Measurements from ENCODE around the gene NT5DC1.
"Not testable (repeated sequence)": the region's sequence is repeated elsewhere in the genome, so short reads cannot be mapped to it uniquely, and the experiment has no call there.

NT5DC1 gene

DNA sequence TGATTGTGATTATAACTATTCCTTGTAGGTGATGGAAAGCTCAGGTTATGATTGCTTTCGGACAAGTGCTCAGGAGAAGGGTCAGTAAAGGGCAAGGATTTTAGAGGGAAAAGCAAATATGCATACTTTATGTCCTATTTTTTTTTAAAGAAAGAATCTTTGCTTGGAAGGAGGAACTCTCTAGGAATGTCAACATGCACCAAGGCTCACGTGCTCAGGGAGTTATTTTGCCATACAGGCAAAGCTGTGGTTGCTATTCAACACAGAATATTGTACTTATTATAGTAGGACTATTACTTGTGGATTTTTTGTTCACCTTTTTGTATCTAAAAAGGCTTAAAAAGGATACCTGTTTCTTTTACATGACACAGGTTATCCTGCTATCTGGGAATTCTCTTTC lies 182.0 kb downstream of the NT5DC1 start:
- H3K4me3 ChIP-seq (ENCODE audit: low read depth in 1 of 2, low read length in 2 of 2), result no peak overlapping the region

DNA sequence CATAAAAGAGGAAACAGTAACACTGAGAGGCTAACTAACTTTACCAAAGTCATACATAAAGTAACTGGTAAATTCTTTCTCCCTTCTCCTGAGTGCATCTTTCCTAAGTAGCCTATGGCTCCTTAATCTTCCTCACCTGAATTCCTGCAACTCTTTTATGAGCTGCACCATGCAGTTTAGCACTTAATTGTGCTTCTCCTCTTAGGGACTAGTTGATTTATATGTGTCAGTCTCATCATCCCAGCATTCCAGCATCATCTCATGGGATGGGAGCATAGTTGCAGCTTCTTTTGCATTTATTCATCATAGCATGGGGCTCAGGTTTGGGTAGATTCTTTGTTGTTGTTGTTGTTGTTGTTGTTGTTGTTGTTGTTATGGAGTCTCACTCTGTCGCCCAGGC lies 182.5 kb downstream of the NT5DC1 start:
- H3K4me3 ChIP-seq (ENCODE audit: low read depth in 1 of 2, low read length in 2 of 2), result no peak overlapping the region
- H3K36me3 ChIP-seq (ENCODE audit: control insufficient read depth in 1 of 2, insufficient read depth in 2 of 2, low read length in 2 of 2), result peaks cover 0 to 7% of the 10 kb centered on the region in 2 donors
- no peaks in the 10 kb centered on the region for H3K9me3 ChIP-seq (ENCODE audit: control insufficient read depth in 1 of 2, low read length in 2 of 2)
- no peak overlapping the region for H3K27ac ChIP-seq (ENCODE audit: low read length)
- H3K27me3 ChIP-seq (ENCODE audit: low read depth, low read length), result no peaks in the 10 kb centered on the region
- H3K4me1 ChIP-seq (ENCODE audit: control insufficient read depth in 1 of 2, insufficient read depth in 2 of 2, low read length in 2 of 2), result peaks cover 3 to 15% of the 10 kb centered on the region in 2 donors

More for the DNA sequence above, 182.0 kb downstream of the NT5DC1 start:
- peaks cover 7 to 20% of the 10 kb centered on the region in 2 donors for H3K4me1 ChIP-seq (ENCODE audit: control insufficient read depth in 1 of 2, insufficient read depth in 2 of 2, low read length in 2 of 2)
- H3K9me3 ChIP-seq (ENCODE audit: control insufficient read depth in 1 of 2, low read length in 2 of 2), result no peaks in the 10 kb centered on the region
- H3K27me3 ChIP-seq (ENCODE audit: low read depth, low read length), result no peaks in the 10 kb centered on the region
- H3K27ac ChIP-seq (ENCODE audit: low read length), result no peak overlapping the region
- H3K36me3 ChIP-seq (ENCODE audit: control insufficient read depth in 1 of 2, insufficient read depth in 2 of 2, low read length in 2 of 2), result peaks cover 3 to 9% of the 10 kb centered on the region in 2 donors

DNA sequence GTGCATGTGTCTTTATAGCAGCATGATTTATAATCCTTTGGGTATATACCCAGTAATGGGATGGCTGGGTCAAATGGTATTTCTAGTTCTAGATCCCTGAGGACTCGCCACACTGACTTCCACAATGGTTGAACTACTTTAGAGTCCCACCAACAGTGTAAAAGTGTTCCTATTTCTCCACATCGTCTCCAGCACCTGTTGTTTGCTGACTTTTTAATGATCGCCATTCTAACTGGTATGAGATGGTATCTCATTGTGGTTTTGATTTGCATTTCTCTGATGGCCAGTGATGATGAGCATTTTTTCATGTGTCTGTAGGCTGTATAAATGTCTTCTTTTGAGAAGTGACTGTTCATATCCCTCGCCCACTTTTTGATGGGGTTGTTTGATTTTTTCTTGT lies 184.3 kb downstream of the NT5DC1 start:
- H3K9me3 ChIP-seq (ENCODE audit: control insufficient read depth in 1 of 2, low read length in 2 of 2); H3K4me1 ChIP-seq (ENCODE audit: control insufficient read depth in 1 of 2, insufficient read depth in 2 of 2, low read length in 2 of 2): not testable (repeated sequence)

DNA sequence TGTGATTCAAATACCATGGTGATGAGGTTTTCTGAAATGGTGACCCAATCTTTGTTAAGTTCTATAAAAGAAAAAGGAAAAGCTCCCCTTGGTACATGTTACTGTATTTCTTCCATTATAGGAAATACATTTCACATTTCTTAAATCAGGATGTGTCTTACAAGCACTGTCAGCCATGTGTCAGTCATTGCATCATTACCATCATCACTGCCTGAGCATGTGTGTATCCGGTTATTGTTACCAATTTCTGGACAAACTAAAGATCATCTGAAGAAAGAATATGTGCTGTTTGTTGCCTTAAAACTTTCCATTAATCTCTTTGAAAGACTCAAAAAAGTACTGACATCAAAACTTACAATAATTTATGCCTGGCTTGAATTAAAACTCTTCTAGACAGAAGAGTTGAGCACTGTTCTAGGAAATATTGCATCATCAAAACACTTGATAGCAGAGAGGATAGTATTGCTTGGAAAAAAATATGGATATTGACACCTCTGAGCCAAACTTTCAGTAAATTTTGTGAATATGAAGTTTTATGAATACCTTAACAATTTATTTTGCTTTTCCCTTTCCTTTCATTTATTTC lies 186.2 kb downstream of the NT5DC1 start:
- Histone ChIP-seq H3K27me3 (ENCODE audit: low read depth, low read length) (no peaks in the 10 kb centered on the region), H3K36me3 (ENCODE audit: control insufficient read depth in 1 of 2, insufficient read depth in 2 of 2, low read length in 2 of 2) (no peaks in the 10 kb centered on the region), H3K27ac (ENCODE audit: low read length) (no peak overlapping the region), H3K4me3 (ENCODE audit: low read depth in 1 of 2, low read length in 2 of 2) (no peak overlapping the region), H3K9me3 (ENCODE audit: control insufficient read depth in 1 of 2, low read length in 2 of 2) (no peaks in the 10 kb centered on the region), H3K4me1 (ENCODE audit: control insufficient read depth in 1 of 2, insufficient read depth in 2 of 2, low read length in 2 of 2) (no peaks in the 10 kb centered on the region)

More for the DNA sequence above, 184.3 kb downstream of the NT5DC1 start:
- H3K4me3 ChIP-seq (ENCODE audit: low read depth in 1 of 2, low read length in 2 of 2); H3K27ac ChIP-seq (ENCODE audit: low read length); H3K27me3 ChIP-seq (ENCODE audit: low read depth, low read length); H3K36me3 ChIP-seq (ENCODE audit: control insufficient read depth in 1 of 2, insufficient read depth in 2 of 2, low read length in 2 of 2): not testable (repeated sequence)

DNA sequence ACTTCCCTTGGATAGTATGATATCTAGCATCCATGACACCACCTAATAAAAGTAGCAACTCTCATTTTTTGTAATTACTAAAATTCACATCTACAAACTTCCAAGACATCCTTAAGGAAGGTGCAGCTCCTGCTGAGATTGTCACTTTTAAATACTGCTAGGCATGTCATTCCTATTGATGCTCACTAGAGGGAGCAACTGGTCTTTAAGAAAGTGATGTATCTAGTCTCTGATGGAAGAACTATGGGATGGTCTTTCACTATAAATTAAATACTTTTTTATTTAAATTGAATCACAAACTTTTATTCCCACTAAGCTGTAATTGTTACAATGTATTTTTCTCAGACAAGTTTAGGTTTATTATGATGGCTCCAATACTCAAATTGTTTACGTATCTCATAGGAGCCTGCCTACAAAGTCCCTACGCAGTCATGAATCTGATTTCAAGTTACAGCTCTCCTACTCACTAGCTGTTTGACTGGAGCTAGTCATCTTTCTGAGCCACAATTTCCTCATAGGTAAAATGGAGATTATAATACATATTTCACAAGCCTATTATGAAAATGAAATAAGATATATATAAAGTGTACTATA lies 187.1 kb downstream of the NT5DC1 start:
- H3K27me3 ChIP-seq (ENCODE audit: low read depth, low read length), result no peaks in the 10 kb centered on the region
- H3K27ac ChIP-seq (ENCODE audit: low read length), result no peak overlapping the region
- no peaks in the 10 kb centered on the region for H3K36me3 ChIP-seq (ENCODE audit: control insufficient read depth in 1 of 2, insufficient read depth in 2 of 2, low read length in 2 of 2)
- no peak overlapping the region for H3K4me3 ChIP-seq (ENCODE audit: low read depth in 1 of 2, low read length in 2 of 2)
- H3K9me3 ChIP-seq (ENCODE audit: control insufficient read depth in 1 of 2, low read length in 2 of 2), result no peaks in the 10 kb centered on the region
- H3K4me1 ChIP-seq (ENCODE audit: control insufficient read depth in 1 of 2, insufficient read depth in 2 of 2, low read length in 2 of 2), result no peaks in the 10 kb centered on the region

DNA sequence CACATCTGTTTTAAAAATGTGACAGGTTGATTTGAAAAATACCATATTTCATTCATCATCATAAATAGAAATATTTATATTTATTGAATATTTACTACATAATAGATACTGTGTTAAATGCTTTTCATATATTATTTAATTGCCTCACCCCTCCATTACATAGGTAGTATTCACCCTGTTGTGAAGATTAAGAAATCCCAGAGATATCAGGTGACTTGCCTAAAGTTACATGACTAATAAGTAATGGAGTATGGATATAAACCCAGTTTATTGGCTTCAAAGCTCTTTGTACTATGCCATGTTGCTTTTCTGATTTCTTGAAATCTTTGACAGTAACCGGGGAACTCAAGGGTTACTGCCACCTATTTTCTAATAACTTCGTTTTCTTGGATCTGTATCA lies 189.2 kb downstream of the NT5DC1 start:
- Histone ChIP-seq H3K27me3 (ENCODE audit: low read depth, low read length) (no peaks in the 10 kb centered on the region), H3K4me3 (ENCODE audit: low read depth in 1 of 2, low read length in 2 of 2) (no peak overlapping the region), H3K4me1 (ENCODE audit: control insufficient read depth in 1 of 2, insufficient read depth in 2 of 2, low read length in 2 of 2) (no peaks in the 10 kb centered on the region), H3K27ac (ENCODE audit: low read length) (no peak overlapping the region), H3K36me3 (ENCODE audit: control insufficient read depth in 1 of 2, insufficient read depth in 2 of 2, low read length in 2 of 2) (no peaks in the 10 kb centered on the region), H3K9me3 (ENCODE audit: control insufficient read depth in 1 of 2, low read length in 2 of 2) (no peaks in the 10 kb centered on the region)

DNA sequence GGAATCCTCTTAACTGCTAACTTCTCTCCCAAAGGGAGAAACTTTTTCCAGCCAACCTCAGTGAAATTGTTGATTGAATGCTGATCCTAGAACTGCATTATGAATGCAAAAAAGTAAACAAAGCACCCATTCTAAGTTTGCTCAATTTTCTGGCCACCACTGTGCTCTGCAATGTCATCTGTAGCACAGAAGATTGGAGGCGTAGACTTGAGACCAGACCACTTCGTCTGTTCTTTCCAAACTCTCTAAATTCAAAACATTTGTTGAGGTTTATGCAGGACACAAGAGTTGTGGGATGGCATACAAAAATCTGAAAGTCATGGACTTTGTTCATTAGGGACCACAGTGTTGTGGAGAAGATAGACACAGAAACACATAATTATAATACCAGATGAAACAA lies 190.1 kb downstream of the NT5DC1 start:
- no peak overlapping the region for H3K4me3 ChIP-seq (ENCODE audit: low read depth in 1 of 2, low read length in 2 of 2)
- H3K4me1 ChIP-seq (ENCODE audit: control insufficient read depth in 1 of 2, insufficient read depth in 2 of 2, low read length in 2 of 2), result no peaks in the 10 kb centered on the region
- H3K27me3 ChIP-seq (ENCODE audit: low read depth, low read length), result no peaks in the 10 kb centered on the region
- H3K36me3 ChIP-seq (ENCODE audit: control insufficient read depth in 1 of 2, insufficient read depth in 2 of 2, low read length in 2 of 2), result no peaks in the 10 kb centered on the region
- H3K27ac ChIP-seq (ENCODE audit: low read length), result no peak overlapping the region
- no peaks in the 10 kb centered on the region for H3K9me3 ChIP-seq (ENCODE audit: control insufficient read depth in 1 of 2, low read length in 2 of 2)

DNA sequence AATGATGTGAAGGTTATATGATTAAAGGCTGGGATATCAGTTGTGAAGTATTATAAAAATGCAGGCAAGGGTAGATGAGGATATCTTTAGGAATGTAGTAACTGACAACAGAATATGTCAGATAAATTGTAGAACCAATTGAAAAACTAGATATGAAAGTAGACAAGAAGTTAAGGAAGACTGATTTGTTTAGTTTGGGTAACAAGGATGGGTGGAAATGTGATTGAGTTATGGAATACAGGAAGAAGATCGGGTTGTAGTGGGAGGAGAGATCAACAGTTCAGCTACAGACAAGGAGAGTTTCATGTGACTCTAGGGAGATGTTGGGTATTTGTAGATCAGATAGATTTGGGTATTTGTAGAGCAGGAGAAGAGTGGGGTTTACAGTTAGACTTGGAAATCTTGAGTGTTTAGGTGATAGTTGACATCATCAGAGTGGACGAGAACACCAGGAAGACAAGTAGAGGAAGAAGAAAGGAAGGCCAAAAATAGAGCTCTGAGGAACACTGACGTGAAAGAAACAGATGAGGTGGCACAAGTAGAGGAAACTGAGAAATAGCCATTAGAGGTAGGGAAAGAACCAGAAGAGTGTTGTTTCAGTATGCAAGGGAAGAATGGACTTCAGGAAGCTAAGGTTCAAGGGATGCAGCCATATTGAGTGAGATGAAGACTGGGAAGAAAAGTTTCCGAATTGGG lies 191.2 kb downstream of the NT5DC1 start:
- H3K4me1 ChIP-seq (ENCODE audit: control insufficient read depth in 1 of 2, insufficient read depth in 2 of 2, low read length in 2 of 2), result no peaks in the 10 kb centered on the region
- no peaks in the 10 kb centered on the region for H3K27me3 ChIP-seq (ENCODE audit: low read depth, low read length)
- H3K9me3 ChIP-seq (ENCODE audit: control insufficient read depth in 1 of 2, low read length in 2 of 2), result no peaks in the 10 kb centered on the region
- no peaks in the 10 kb centered on the region for H3K36me3 ChIP-seq (ENCODE audit: control insufficient read depth in 1 of 2, insufficient read depth in 2 of 2, low read length in 2 of 2)
- H3K4me3 ChIP-seq (ENCODE audit: low read depth in 1 of 2, low read length in 2 of 2), result no peak overlapping the region
- H3K27ac ChIP-seq (ENCODE audit: low read length), result no peak overlapping the region

DNA sequence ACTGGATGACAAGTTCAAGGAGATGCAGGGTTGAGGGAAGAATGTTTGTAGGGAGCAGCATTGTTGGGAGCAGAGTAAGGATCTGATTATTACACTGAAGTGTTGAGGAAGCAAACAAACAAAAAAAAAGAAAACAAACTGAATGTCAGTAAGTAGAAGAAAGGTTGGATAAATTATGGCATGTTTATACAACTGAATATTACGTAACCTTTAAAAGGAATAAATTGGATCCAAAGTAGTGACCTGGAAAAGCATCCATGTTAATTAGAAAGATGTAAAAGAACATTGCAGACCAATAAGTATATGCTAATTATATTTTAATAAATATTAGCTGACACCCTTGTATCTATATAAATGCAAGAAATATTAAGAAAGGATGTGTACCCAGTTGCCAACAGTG lies 191.9 kb downstream of the NT5DC1 start:
- no peaks in the 10 kb centered on the region for H3K4me1 ChIP-seq (ENCODE audit: control insufficient read depth in 1 of 2, insufficient read depth in 2 of 2, low read length in 2 of 2)
- H3K27ac ChIP-seq (ENCODE audit: low read length), result no peak overlapping the region
- H3K27me3 ChIP-seq (ENCODE audit: low read depth, low read length), result no peaks in the 10 kb centered on the region
- no peaks in the 10 kb centered on the region for H3K36me3 ChIP-seq (ENCODE audit: control insufficient read depth in 1 of 2, insufficient read depth in 2 of 2, low read length in 2 of 2)
- no peak overlapping the region for H3K4me3 ChIP-seq (ENCODE audit: low read depth in 1 of 2, low read length in 2 of 2)
- no peaks in the 10 kb centered on the region for H3K9me3 ChIP-seq (ENCODE audit: control insufficient read depth in 1 of 2, low read length in 2 of 2)

DNA sequence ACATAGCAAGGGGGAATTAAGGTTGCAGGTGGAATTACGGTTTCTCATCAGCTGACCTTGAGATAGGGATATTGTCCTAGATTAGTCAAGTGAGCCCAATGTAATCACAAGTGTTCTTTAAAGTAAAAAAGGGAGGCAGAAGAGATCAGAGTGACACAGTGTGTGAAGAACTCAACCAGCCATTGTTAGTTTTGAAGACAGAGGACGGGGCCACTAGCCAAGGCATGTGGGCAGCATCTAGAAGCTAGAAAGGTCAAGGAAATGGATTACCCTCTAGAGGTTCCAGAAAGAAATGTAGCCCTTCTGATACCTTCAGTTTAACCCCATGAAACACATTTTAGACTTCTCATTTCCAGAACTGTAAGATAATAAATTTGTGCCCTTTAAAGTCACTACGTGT lies 197.6 kb downstream of the NT5DC1 start:
- no peaks in the 10 kb centered on the region for H3K4me1 ChIP-seq (ENCODE audit: control insufficient read depth in 1 of 2, insufficient read depth in 2 of 2, low read length in 2 of 2)
- peaks cover 0 to 5% of the 10 kb centered on the region in 2 donors for H3K9me3 ChIP-seq (ENCODE audit: control insufficient read depth in 1 of 2, low read length in 2 of 2)
- no peak overlapping the region for H3K4me3 ChIP-seq (ENCODE audit: low read depth in 1 of 2, low read length in 2 of 2)
- H3K27me3 ChIP-seq (ENCODE audit: low read depth, low read length), result no peaks in the 10 kb centered on the region
- H3K36me3 ChIP-seq (ENCODE audit: control insufficient read depth in 1 of 2, insufficient read depth in 2 of 2, low read length in 2 of 2), result no peaks in the 10 kb centered on the region
- no peak overlapping the region for H3K27ac ChIP-seq (ENCODE audit: low read length)

DNA sequence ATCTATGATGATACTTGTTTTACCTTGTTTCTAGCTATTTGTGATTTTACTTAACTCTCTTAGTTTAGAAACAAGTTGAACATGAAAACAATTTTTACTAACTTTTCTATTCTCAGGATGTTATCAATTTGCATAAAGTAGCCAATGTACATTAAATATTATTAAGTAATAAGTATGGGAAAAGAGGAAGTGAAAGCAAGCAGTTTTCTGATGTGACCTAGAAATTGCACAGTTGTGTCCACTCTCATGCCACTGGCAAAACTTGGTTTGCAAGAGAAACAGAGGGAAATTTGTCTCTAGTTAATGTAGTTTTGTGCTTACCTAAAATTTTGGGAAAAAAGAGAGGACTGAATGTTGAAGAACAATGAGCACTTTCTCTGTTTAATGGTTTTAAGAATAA lies 198.3 kb downstream of the NT5DC1 start:
- Histone ChIP-seq H3K27me3 (ENCODE audit: low read depth, low read length) (no peaks in the 10 kb centered on the region), H3K4me1 (ENCODE audit: control insufficient read depth in 1 of 2, insufficient read depth in 2 of 2, low read length in 2 of 2) (no peaks in the 10 kb centered on the region), H3K9me3 (ENCODE audit: control insufficient read depth in 1 of 2, low read length in 2 of 2) (peaks cover 0 to 5% of the 10 kb centered on the region in 2 donors), H3K36me3 (ENCODE audit: control insufficient read depth in 1 of 2, insufficient read depth in 2 of 2, low read length in 2 of 2) (no peaks in the 10 kb centered on the region), H3K27ac (ENCODE audit: low read length) (no peak overlapping the region), H3K4me3 (ENCODE audit: low read depth in 1 of 2, low read length in 2 of 2) (no peak overlapping the region)
